Natural killer cell (primary cell): ENCODE data around the gene KRT5. TPM values are rescaled to one million over a fixed set of nuclear protein-coding genes. Genes with fewer than 3 reads are reported as not detected.
A peak's percentile ranks its signal among the peaks of the same experiment; 100 is the strongest.

Experiments used
- ATAC-seq, 3 donors: fragments of 150-1000 bp in 2 of 3; fragments of 200-7000 bp in 1 of 3; cut with Tn5 transposase; 1 replicate in 1 of 3; 2 replicates in 2 of 3; pipeline ENCODE4 v1.10.0; 2021; ENCODE audit warnings: mild to moderate bottlenecking in 2 of 3, moderate library complexity in 2 of 3
- DNase-seq, 2 donors: peaks; one replicate each; pipeline versions ENCODE4 v3.0.0 to v3.0.0-alpha.2; 2013 to 2021; ENCODE audit warnings: mixed read lengths in 1 of 2
- H3K27ac ChIP-seq: one replicate; pipeline ENCODE4 v1.5.1; 2013; ENCODE audit warnings: mild to moderate bottlenecking, low read length
- H3K27me3 ChIP-seq: one replicate; pipeline ENCODE4 v1.6.1; 2013; ENCODE audit warnings: low read length; ENCODE audit not compliant: control insufficient read depth, insufficient read depth
- H3K36me3 ChIP-seq: one replicate; pipeline ENCODE4 v1.6.1; 2013; ENCODE audit warnings: low read length; ENCODE audit not compliant: control insufficient read depth, insufficient read depth
- H3K4me1 ChIP-seq: one replicate; pipeline ENCODE4 v1.6.1; 2013; ENCODE audit warnings: low read length; ENCODE audit not compliant: control insufficient read depth, insufficient read depth
- H3K4me3 ChIP-seq: one replicate; pipeline ENCODE4 v1.5.1; 2013; ENCODE audit warnings: low read length
- H3K9me3 ChIP-seq: one replicate; pipeline ENCODE4 v1.6.1; 2013; ENCODE audit warnings: low read length; ENCODE audit not compliant: control insufficient read depth, insufficient read depth
- H3K27ac Mint-ChIP-seq, 2 donors: one replicate each; pipeline ENCODE4 v1.8.0; 2022; ENCODE audit warnings: mild to moderate bottlenecking in 2 of 2, mixed read lengths in 2 of 2, moderate library complexity in 1 of 2
- H3K27me3 Mint-ChIP-seq, 2 donors: one replicate each; pipeline ENCODE4 v1.8.0; 2022; ENCODE audit warnings: low read depth in 2 of 2, mixed read lengths in 2 of 2
- H3K36me3 Mint-ChIP-seq: one replicate; pipeline ENCODE4 v1.8.0; 2022; ENCODE audit warnings: mixed read lengths
- H3K4me1 Mint-ChIP-seq, 2 donors: one replicate each; pipeline ENCODE4 v1.8.0; 2022; ENCODE audit warnings: mixed read lengths in 2 of 2
- H3K4me3 Mint-ChIP-seq: one replicate; pipeline ENCODE4 v1.8.0; 2022; ENCODE audit warnings: mild to moderate bottlenecking, moderate library complexity, mixed read lengths
- H3K9me3 Mint-ChIP-seq, 2 donors: one replicate each; pipeline ENCODE4 v1.8.0; 2022; ENCODE audit warnings: mixed read lengths in 2 of 2
- WGBS: methylation state at CpG from one replicate; pipeline ENCODE4 v1.1.7; 2013; ENCODE audit warnings: missing lambda C conversion rate; ENCODE audit not compliant: insufficient coverage; 5-methylcytosine and 5-hydroxymethylcytosine counted together
- intact Hi-C: fragments of 100-400 bp; cut with micrococcal nuclease; formaldehyde crosslinking; loops from one replicate; pipeline ENCODE4 v1.14.2; 2022
- total RNA-seq, 4 donors: library from RNA; stranded (reverse); fragments of 120-200 nt in 1 of 4; gene quantifications; one replicate each; pipeline versions ENCODE4 v1.2.3 to v1.2.4, GENCODE V29; 2013 to 2022
- TF ChIP-seq, protein P1 (sequence below): fragments of 200-600 bp; IDR thresholded peaks from one replicate; pipeline ENCODE4 v1.8.0; 2022; ENCODE audit warnings: antibody characterized with exemption

Gene KRT5
- total RNA-seq, 3 donors from 2014 or later (not counting 1 experiment from before 2014, with no cell fraction given) = 0.40 to 0.70 TPM; not detected in 1

DNA sequence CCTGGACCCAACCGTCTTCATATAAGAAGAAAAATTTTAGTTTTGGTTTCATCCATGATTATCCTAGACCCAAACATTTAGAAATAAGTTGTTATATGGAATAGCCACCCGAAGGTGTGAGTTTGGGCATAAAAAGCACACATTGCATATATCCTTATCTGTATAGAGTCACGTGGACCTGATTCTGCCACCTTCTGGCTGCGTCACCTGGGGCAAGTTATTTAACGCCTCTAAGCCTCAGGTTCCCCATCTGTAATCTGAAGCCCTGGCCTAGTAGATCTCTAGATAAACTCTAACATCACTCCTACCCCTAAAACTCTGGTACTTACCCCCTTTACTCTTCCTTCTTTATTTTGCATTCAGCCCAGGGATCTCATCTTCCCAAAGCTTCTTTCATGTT lies 14.3 kb upstream of the KRT5 start:
- Mint-ChIP-seq H3K4me1 (peaks cover 13 to 18% of the 10 kb centered on the region in 2 donors), H3K9me3 (no peaks in the 10 kb centered on the region), H3K36me3 (no peaks in the 10 kb centered on the region), H3K27ac (no peak overlapping the region), H3K4me3 (no peak overlapping the region), H3K27me3 (peaks cover 9 to 10% of the 10 kb centered on the region in 2 donors)
- intact Hi-C loops = no loop called here
- ATAC-seq (no peak), DNase-seq (no peak)
- H3K4me3 ChIP-seq = no peak overlapping the region
- WGBS = 86% methylated on average over 5 of the region's 5 CpGs
- TF ChIP-seq, protein P1, sequence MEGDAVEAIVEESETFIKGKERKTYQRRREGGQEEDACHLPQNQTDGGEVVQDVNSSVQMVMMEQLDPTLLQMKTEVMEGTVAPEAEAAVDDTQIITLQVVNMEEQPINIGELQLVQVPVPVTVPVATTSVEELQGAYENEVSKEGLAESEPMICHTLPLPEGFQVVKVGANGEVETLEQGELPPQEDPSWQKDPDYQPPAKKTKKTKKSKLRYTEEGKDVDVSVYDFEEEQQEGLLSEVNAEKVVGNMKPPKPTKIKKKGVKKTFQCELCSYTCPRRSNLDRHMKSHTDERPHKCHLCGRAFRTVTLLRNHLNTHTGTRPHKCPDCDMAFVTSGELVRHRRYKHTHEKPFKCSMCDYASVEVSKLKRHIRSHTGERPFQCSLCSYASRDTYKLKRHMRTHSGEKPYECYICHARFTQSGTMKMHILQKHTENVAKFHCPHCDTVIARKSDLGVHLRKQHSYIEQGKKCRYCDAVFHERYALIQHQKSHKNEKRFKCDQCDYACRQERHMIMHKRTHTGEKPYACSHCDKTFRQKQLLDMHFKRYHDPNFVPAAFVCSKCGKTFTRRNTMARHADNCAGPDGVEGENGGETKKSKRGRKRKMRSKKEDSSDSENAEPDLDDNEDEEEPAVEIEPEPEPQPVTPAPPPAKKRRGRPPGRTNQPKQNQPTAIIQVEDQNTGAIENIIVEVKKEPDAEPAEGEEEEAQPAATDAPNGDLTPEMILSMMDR = no peak
- no peaks in the 10 kb centered on the region for H3K9me3 ChIP-seq
- H3K36me3 ChIP-seq = no peaks in the 10 kb centered on the region
- no peak overlapping the region for H3K27ac ChIP-seq
- no peaks in the 10 kb centered on the region for H3K27me3 ChIP-seq
- peaks cover 2% of the 10 kb centered on the region for H3K4me1 ChIP-seq

DNA sequence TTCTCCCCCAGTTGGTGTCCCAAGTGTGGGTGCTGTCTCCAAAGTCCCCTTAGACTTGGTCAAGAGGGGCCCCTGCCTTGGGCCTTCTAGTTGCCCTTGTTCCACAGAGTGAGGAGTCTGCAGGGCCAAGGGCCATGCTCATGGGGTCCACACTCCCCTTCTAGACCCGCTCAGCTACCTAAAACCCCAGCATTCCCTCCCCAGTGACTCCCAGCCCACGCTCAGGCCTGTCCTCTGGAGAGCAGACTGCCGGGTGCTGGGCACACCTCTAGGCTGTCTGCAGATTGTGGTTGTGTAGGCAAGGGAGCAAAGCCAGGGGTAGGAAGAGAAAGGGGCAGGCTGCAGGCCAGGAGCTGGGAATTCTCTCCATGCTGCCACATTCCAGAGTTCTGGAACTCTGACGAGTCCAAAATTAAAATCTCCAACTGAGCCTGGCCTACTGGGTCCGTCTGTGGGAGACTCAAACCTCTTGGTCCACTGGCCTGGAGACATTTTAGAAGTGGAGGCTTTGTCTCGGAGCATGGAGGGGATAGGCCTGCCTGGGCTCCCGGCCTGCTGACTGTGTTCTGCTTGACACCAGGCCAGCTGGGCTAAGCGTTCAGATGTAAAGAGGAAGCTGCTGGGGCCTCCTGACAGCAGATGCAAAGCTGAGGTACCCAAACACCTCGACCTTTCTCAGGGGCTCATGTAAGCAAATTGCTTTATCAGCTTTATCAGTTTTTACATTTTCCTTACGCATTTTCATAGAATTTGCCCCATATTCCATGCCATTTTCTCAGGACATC lies 13.7 kb upstream of the KRT5 start:
- H3K4me3 ChIP-seq = no peak overlapping the region
- H3K9me3 ChIP-seq = no peaks in the 10 kb centered on the region
- WGBS = 76% methylated on average over 9 of the region's 10 CpGs
- H3K27ac Mint-ChIP-seq = no peak overlapping the region
- no peaks in the 10 kb centered on the region for H3K36me3 ChIP-seq
- no peak overlapping the region for H3K4me3 Mint-ChIP-seq
- no peaks in the 10 kb centered on the region for H3K27me3 ChIP-seq
- no peak for DNase-seq
- H3K9me3 Mint-ChIP-seq = no peaks in the 10 kb centered on the region
- peaks cover 2% of the 10 kb centered on the region for H3K4me1 ChIP-seq
- H3K27ac ChIP-seq = no peak overlapping the region
- no peak for ATAC-seq
- peaks cover 9 to 10% of the 10 kb centered on the region in 2 donors for H3K27me3 Mint-ChIP-seq
- intact Hi-C loops = no loop called here
- TF ChIP-seq, protein P1 = no peak
- H3K36me3 Mint-ChIP-seq = no peaks in the 10 kb centered on the region
- peaks cover 13 to 14% of the 10 kb centered on the region in 2 donors for H3K4me1 Mint-ChIP-seq

GRCh38 chr12:52532636-52533035 lies 12.4 kb upstream of the KRT5 start:
- Histone ChIP-seq H3K27me3 (no peaks in the 10 kb centered on the region), H3K27ac (no peak overlapping the region), H3K36me3 (no peaks in the 10 kb centered on the region), H3K9me3 (no peaks in the 10 kb centered on the region), H3K4me1 (peaks cover 4% of the 10 kb centered on the region), H3K4me3 (no peak overlapping the region)
- Mint-ChIP-seq H3K36me3 (no peaks in the 10 kb centered on the region), H3K27me3 (peaks cover 8 to 10% of the 10 kb centered on the region in 2 donors), H3K4me3 (no peak overlapping the region), H3K9me3 (no peaks in the 10 kb centered on the region), H3K27ac (peak overlapping the region in 1 of 2 donors; percentile 49), H3K4me1 (peaks cover 20 to 26% of the 10 kb centered on the region in 2 donors)
- WGBS = 62% methylated on average over 3 of the region's 4 CpGs
- ATAC-seq = no peak
- no peak for DNase-seq
- TF ChIP-seq, protein P1 = no peak
- intact Hi-C loops = no loop called here
